ENCODE data around the gene GNA15. TPM values are rescaled to one million over a fixed set of nuclear protein-coding genes. Genes with fewer than 3 reads are reported as not detected.

Gene GNA15
- total and polyA plus RNA-seq, 2 donors (not counting 3 experiments of a cell fraction or from before 2014, with no cell fraction given), result 0.17 TPM; not detected in 1

GRCh38 chr19:3145909-3146676 lies 10.3 kb downstream of the GNA15 start:
- TF ChIP-seq, protein P1, sequence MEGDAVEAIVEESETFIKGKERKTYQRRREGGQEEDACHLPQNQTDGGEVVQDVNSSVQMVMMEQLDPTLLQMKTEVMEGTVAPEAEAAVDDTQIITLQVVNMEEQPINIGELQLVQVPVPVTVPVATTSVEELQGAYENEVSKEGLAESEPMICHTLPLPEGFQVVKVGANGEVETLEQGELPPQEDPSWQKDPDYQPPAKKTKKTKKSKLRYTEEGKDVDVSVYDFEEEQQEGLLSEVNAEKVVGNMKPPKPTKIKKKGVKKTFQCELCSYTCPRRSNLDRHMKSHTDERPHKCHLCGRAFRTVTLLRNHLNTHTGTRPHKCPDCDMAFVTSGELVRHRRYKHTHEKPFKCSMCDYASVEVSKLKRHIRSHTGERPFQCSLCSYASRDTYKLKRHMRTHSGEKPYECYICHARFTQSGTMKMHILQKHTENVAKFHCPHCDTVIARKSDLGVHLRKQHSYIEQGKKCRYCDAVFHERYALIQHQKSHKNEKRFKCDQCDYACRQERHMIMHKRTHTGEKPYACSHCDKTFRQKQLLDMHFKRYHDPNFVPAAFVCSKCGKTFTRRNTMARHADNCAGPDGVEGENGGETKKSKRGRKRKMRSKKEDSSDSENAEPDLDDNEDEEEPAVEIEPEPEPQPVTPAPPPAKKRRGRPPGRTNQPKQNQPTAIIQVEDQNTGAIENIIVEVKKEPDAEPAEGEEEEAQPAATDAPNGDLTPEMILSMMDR (IDR thresholded peaks at IDR 0.05; ENCODE audit: extremely low read depth in 1 of 2, insufficient read depth in 1 of 2, low read depth in 1 of 2, low read length in 2 of 2), result no peak
- TF ChIP-seq MYC (IDR thresholded peaks at IDR 0.05; ENCODE audit: low read depth, low read length), result no peak
- TF ChIP-seq EZH2 (IDR thresholded peaks at IDR 0.05; ENCODE audit: borderline replicate concordance, low read depth, low read length, severe bottlenecking), result no peak
- TF ChIP-seq FOS (IDR thresholded peaks at IDR 0.05; ENCODE audit: borderline replicate concordance, insufficient read depth, low read length), result no peak
- TF ChIP-seq POLR2A (IDR thresholded peaks at IDR 0.05; ENCODE audit: low read depth, low read length), result no peak
- no peak for TF ChIP-seq GATA2 (IDR thresholded peaks at IDR 0.05; ENCODE audit: insufficient read depth, insufficient read length, low read depth, low read length)
- no peak for TF ChIP-seq JUN (IDR thresholded peaks at IDR 0.05; ENCODE audit: borderline replicate concordance, insufficient read depth, insufficient read length, low read depth)
- TF ChIP-seq POLR2AphosphoS5 (IDR thresholded peaks at IDR 0.05; ENCODE audit: insufficient read depth, low read depth, low read length), result no peak
- TF ChIP-seq MAX (IDR thresholded peaks at IDR 0.05; ENCODE audit: insufficient read depth, insufficient read length), result no peak
- Histone ChIP-seq H3K4me2 (ENCODE audit: insufficient read depth, low read length) (no peak overlapping the region), H3K9me3 (replicated peaks; ENCODE audit: control insufficient read depth, insufficient read depth, low read length) (no peaks in the 10 kb centered on the region), H2AFZ (ENCODE audit: low read depth, low read length) (no peak overlapping the region), H3K27me3 (ENCODE audit: control insufficient read depth in 2 of 2, insufficient read depth in 2 of 2, low read length in 2 of 2) (no peaks in the 10 kb centered on the region), H3K4me3 (replicated peaks in 1 of 3; ENCODE audit: insufficient read depth in 1 of 3, low read depth in 1 of 3, low read length in 3 of 3) (no peak overlapping the region), H3K9me1 (replicated peaks; ENCODE audit: control insufficient read depth, extremely low read depth, insufficient read depth, low read length) (no peaks in the 10 kb centered on the region), H4K20me1 (replicated peaks; ENCODE audit: control insufficient read depth, extremely low read depth, insufficient read depth, low read length) (no peaks in the 10 kb centered on the region), H3K9ac (replicated peaks; ENCODE audit: extremely low read depth, insufficient read depth, low read length) (no peak overlapping the region), H3K79me2 (ENCODE audit: control insufficient read depth, insufficient read depth, low read length) (no peaks in the 10 kb centered on the region), H3K4me1 (ENCODE audit: control insufficient read depth, extremely low read depth, insufficient read depth, low read length) (peaks cover 18% of the 10 kb centered on the region), H3K27ac (ENCODE audit: insufficient read depth, low read depth, low read length) (no peak overlapping the region), H3K36me3 (ENCODE audit: control insufficient read depth in 2 of 2, extremely low read depth in 1 of 2, insufficient read depth in 2 of 2, low read length in 2 of 2) (no peaks in the 10 kb centered on the region)
- dilution Hi-C loops (cut with MboI; ENCODE audit: extremely low pct_ligation_motif_present, low sequenced_read_pairs), result no loop called here
- CTCF ChIA-PET, result interaction anchor here (1.5 to 8.4 kb wide), 2 partner anchors 14 to 16 kb away, joined by 5 to 122 read pairs; no protein-coding TSS in a partner anchor
- no TSS peak for BruUV-seq (replicated peaks)
- DNase-seq (ENCODE audit: low read depth, low spot score) (no peak), FAIRE-seq (no peak)
- intact Hi-C loops (cut with micrococcal nuclease), result loop anchor here (1.0 kb wide), 2 partner anchors 9 to 17 kb away; no protein-coding TSS in a partner anchor
- POLR2A ChIA-PET, result no interaction called here

Data from endothelial cell of umbilical vein (primary cell).